Fibroblast of skin of scalp (primary cell): ENCODE data around the gene FMNL2.
"Not testable (repeated sequence)": the region's sequence is repeated elsewhere in the genome, so short reads cannot be mapped to it uniquely, and the experiment has no call there.

Source experiments
- DNase-seq: peaks from one replicate; pipeline ENCODE4 v3.0.0-alpha.2; 2013

FMNL2 gene

DNA sequence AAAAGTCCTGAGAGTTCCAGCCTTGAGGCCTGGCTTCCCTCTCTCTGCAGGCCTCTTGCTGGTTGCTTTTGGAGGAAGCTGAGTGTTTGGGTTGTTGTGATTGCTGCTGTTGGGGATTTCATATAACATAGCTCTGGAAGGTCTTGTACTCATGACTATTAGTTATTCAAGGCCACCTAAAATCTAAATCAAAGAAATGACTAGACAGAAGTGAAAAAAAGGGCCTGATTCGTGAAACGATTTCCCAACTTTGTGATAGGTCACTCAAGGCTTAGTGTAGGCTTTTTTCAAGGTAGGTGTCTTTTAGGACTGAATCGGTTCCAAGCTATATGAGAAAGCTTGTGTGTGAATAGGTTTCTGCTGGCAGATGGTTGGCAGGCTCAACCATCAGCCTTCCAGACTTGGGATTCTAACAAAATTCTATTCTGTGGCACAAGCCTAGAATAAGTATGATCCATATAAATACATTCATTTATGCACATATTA, 164.4 kb downstream of the FMNL2 start:
- DNase-seq, result no peak

DNA sequence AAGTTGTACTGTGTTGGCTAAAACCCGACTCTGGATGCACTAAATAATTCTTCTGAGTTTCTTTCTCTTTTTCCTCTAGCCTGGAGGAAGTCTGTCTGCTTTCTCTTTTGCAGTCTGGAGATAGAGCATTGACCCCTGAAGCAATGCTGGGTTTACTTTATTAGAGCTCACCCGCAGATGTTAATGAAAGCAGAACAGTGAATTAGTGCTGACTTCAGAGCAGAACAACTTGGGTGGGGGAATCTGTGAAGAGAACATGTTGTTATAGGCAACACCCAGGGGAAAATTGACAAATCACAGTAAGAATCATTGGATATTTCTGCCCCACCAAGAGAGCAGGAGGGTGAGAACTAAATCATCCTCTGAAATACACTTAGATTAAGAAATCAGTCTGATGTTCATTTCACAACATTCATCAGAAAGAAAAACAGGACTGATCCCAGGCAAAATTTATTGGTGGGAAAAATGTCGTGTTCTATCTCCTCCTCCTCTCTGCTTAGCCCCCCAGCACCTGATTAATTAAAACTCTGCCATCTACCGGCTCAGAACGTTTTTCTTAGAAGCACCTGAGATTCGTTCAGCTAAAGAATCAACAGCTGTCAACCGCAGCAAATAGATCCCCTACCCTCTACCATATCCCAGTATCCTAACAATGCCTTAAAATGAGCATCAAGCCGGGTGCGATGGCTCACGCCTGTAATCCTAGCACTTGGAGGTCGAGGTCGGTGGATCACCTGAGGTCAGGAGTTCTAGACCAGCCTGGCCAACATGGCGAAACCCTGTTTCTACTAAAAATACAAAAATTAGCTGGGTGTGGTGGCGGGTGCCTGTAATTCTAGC, 165.1 kb downstream of the FMNL2 start:
- peak; percentile 62 for DNase-seq

GRCh38 chr2:152500772-152501171, 165.8 kb downstream of the FMNL2 start:
- DNase-seq, result no peak

- DNase-seq, result no peak
Measured at GRCh38 chr2:152501666-152502065, 166.7 kb downstream of the FMNL2 start.

DNA sequence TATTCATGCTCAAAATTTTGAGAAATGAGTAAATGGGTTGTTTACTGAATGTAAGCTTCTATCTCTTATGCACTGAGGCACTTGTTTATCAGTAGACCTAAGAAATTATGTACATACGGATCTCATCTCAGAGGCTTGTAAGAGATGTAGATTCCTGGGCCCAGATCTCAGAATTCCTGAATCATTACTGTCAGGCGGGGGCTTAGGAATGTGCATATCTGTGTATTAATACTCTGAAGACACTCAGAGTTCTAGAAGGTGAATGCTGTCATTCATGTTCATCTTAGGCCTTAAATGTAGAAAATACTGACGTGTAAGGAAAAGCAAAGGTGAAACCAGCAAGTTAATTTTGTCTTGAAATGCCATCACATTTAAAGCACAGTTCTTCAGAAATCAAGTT, 169.6 kb downstream of the FMNL2 start:
- peak; percentile 49 for DNase-seq

DNA sequence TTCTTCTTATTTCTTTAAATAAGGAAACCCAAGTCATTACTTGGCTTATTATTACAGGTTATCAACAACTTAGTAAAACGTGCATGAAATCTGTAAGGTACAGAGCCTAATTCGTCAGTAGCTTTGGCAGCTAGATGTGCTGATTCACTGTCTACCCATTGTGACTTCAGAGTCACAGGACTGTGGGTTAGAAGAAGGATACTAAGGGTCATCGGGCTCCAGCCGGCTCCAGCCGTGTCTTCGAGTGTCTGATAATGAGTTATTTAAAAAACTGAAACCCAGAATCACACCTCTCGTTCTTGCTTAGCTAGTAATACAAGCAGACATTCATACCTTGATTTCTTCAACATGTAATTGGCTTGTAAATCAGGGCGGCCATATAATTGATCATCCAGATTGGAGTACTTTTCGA, 170.5 kb downstream of the FMNL2 start:
- no peak for DNase-seq

GRCh38 chr2:152506843-152507242, 171.9 kb downstream of the FMNL2 start:
- DNase-seq, result no peak

DNA sequence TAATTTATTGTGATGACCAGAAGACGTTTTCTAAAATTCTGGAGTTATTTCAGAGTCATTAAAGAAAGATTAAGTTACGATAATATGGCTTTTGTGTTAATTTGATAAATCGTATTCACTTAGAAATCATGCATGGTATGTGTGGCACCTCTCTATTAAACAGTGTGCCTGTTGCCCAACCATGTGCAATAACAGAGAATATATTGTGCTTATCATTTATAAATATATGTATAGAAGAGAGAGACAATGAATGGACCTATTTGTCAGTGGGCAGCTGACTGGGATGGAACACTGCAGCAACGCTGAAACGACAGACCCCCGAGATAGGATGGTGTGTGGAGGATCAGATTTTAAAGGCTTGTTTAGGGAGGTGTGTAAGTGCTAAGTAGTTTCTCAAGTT, 172.9 kb downstream of the FMNL2 start:
- DNase-seq, result no peak

GRCh38 chr2:152508446-152508845, 173.5 kb downstream of the FMNL2 start:
- DNase-seq, result peak; percentile 55

GRCh38 chr2:152509772-152510491, 175.0 kb downstream of the FMNL2 start:
- no peak for DNase-seq

- DNase-seq, result no peak
Measured at GRCh38 chr2:152510621-152511020, 175.6 kb downstream of the FMNL2 start.

DNA sequence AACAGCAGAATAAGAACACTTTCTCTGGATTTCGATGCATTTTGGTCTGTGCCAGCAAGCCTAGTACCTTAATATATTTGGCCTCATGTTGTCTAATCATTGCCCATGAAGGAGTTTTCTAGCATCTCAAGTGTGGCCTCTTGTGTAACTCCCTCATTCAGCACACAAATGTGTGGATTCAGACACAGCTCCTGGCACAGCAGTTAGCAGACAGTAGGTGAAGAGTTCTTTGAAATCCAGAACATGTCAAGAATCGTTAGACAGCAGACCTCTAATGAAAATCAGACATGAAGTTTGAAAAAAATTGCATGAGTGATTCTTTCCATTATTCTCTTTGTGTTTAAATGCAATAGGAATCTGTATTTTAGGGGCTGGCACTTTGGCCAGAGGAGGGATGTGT, 177.0 kb downstream of the FMNL2 start:
- no peak for DNase-seq

- DNase-seq, result no peak
Measured at GRCh38 chr2:152513029-152513428, 178.1 kb downstream of the FMNL2 start.

DNA sequence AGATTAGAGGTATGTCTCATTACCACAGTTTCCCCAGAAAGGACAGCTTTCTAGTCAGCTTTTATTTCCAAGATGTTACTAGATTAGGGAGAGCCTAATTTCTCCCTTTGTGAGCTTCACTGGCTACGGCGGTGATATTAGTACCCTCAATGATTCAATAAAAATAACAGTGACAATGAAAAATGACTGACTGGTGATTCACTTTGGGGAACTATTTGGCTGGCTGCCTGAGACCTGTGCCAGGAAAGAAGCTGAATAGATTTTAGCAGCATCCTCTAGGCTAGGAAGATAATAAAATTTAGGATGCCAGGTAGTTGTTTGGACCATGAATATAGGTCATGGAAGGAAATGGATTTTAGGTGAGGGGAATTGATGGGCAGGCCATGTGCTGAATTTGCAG, 178.7 kb downstream of the FMNL2 start:
- peak; percentile 77 for DNase-seq

- no peak for DNase-seq
Measured at GRCh38 chr2:152518034-152518433, 183.1 kb downstream of the FMNL2 start.

GRCh38 chr2:152518641-152519580, 183.9 kb downstream of the FMNL2 start:
- no peak for DNase-seq

DNA sequence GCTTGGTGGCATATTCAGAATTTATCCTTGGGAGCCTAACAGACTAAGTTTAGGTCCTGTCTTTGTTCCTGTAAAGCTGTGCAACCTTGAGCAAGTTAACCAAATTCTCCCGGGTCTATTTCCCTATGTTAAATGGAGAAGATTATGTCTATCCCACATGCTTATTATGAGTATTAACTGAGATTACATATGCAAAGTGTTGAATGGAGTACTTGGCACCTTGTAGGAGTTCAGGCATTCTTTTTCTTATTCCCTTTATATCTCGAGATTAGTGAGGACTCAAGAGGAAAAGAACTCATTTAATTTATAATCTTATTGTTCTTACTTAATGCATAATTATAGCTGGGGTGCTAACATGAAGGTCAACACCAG, 184.6 kb downstream of the FMNL2 start:
- no peak for DNase-seq

DNA sequence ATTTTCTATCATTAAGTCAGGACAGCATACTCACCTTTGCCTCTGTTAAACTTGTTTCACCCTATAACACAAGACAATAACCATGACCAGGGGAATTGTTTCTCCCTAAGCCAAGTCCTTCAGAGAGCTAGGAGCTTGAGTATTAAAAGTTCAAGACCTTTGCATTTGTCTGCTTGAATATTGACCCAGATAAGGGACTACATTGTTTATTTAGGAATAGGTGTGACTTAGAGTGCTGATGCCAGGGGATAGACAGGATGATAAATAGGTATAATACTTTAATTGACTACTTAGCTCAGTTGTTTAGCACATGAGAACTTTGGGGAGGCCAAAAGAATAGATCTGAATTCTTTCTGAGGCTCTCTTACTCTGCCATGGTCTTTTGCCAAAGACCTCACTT, 185.8 kb downstream of the FMNL2 start:
- no peak for DNase-seq

DNA sequence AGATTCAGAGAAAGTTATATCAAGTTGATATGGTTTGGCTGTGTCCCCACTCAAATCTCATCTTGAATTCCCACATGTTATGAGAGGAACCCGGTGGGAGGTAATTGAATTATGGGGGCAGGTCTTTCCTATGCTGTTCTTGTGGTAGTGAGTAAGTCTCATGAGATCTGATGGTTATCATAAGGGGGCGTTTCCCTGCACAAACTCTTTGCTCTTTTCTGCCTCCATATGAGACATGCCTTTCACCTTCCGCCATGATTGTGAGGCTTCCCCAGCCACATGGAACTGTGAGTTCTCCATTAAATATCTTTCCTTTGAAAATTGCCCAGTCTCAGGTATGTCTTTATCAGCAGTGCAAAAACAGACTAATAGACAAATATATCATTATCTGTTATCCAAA, 187.5 kb downstream of the FMNL2 start:
- DNase-seq, result not testable (repeated sequence)

- DNase-seq, result peak; percentile 62
Measured at GRCh38 chr2:152523091-152523490, 188.1 kb downstream of the FMNL2 start.

DNA sequence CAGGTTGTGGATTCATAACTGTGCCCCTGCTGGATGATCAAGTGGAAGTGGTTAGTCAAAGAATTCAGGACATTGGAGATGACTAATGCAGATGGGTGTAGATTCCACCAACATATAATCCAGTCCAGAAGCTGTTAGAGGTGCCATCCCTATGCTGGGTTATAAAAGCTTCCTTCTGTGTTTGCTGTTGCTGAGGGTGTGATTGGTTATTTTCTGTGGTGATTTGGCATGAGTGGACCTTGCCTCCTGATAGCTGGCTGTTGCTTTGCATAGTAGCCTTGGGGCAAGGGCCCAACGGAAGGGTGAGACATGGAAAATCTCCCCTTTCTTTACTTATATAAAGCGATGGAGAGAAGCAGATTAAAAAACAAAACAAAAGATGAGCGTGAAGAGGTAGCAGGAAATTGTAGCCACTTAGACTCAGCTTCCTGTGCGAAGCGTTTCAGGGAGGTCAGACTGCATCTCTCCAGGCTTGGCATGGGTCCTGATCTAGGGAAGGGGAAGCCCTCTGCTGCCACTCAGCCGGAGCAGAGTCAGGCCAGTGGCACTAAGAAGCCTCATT, 190.4 kb downstream of the FMNL2 start:
- DNase-seq, result peak; percentile 64

DNA sequence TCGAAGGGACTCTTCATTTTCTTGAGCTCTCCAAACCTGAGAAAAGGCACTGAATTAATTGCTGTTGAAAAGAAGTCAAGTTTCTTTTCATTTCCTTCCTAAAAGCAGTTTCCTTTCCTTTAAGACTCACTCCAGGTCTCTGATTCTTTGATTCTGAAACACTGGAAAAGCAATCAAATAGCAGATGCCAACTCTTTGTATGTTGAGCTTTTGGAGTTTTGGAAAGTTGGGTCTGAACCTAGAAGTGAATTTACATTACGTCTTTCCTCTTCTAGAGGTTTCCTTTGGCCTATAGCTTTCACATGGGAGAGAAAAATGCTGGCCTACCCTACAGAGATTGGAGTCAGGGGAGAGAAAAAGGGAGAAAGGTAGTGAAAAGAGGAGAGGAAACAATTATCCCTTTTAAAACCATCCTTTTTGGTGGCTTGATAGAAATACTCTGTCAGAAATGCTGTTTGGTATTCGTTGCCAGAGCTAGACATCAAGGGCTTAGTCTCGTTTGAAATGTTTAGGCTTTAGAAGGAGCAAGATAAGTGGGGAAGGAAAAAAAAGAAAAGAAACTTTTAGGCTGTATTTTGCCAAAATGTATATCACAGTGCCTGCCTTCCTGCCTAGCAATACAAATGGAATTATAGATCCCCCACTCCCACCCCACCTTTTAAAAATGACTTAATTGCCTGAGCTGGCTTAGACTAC, 194.6 kb downstream of the FMNL2 start:
- DNase-seq, result no peak
